ENCODE data around the gene GRIPAP1.

GRIPAP1 gene, protein sequence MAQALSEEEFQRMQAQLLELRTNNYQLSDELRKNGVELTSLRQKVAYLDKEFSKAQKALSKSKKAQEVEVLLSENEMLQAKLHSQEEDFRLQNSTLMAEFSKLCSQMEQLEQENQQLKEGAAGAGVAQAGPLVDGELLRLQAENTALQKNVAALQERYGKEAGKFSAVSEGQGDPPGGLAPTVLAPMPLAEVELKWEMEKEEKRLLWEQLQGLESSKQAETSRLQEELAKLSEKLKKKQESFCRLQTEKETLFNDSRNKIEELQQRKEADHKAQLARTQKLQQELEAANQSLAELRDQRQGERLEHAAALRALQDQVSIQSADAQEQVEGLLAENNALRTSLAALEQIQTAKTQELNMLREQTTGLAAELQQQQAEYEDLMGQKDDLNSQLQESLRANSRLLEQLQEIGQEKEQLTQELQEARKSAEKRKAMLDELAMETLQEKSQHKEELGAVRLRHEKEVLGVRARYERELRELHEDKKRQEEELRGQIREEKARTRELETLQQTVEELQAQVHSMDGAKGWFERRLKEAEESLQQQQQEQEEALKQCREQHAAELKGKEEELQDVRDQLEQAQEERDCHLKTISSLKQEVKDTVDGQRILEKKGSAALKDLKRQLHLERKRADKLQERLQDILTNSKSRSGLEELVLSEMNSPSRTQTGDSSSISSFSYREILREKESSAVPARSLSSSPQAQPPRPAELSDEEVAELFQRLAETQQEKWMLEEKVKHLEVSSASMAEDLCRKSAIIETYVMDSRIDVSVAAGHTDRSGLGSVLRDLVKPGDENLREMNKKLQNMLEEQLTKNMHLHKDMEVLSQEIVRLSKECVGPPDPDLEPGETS

DNA sequence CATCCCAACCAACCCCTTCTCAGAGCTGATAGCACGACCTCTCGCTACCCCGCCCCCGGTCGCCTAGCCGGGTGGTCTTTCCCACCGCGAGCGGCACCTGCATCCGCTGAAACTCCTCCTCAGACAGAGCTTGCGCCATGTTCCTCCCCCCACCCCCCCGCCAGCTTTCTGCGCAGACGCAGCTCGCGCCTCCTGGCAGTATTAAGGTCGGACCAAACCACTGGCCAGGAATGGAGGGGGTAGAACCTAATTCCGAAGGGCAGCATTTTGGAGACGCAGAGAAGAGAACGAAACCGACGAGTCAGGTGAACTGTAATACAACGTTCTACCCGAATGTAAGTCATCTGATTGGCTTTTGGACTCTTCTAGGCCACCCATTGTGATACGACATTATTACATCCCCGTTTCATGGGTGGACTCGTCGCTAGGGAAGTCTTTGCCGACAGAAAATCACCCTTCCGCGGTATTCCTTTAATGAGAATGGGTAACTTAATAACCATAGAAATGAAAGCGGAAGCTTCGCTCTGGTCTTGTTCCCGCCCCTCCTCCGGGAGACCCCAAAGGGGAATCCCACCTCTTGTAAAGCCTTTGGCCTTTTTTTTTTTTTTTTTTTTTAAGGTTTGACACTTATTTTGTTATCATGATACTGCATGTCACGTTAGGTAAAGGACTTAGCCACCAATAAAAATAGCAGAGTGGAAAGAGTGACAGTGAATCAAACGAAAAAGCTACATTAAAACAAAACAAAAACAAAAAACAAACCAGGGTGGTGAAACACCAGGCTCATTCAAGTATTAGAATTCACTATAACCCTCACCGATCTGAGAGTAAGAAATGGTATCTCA is at the start of gene GRIPAP1:
GRIPAP1 (minus strand) TSS at position 174 of the 845 bp plus-strand sequence; CDS start at position 139, 35 bp downstream.
- DNase-seq (ENCODE audit: low spot score) = peak; percentile 89

DNA sequence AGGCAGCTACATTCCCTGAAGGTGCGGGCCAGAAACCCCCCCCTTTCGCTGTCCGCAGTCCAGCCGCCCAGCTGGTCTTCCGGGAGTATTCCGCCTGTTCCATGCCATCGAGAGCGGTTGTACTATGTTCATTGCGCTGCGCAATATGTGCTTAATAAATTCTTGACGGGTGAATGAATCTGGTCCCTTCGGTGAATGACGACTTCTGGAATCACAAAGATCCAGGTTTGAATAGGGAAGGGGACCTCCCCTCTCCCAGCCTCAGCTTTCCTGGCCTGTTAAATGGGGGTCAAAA is 41.9 kb upstream of the GRIPAP1 start:
- DNase-seq (ENCODE audit: low spot score) = no peak

DNA sequence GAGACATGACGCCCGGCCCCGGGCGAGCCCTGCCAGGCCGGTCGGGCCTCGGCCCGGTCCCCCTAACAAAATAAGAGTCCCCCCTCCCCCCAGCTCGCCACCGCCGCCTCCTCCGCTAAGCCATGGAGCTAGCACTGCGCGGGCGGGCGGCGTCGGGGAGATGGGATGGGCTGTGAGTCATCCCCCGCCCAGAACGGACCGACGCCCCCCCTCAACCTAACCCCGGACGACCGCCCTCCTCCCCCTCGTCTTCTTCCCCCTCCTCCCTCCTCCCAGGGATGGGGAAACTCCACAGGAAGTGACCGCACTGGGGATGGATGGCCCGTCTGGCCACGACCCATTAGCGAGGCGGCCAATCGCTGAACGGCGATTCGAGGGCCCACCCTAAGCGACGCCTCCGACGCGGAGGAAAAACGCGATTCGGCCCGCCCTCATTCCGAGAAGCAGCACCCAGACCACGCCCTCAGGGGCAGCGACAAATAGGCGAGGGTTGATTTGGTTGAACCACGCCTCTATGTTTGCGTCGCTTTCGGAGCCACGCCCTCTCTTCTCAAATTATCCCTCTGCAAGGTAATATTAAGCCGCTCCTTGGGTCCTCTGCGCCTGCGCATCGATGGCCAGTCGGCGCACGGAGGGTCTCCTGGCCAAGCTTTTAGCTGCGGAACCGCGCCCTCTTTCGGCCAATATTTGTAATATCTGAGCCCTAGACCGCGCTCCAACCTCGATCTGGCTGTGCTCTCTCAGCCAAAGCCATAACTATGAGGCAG is 41.3 kb upstream of the GRIPAP1 start, which contains the start of gene TFE3:
TFE3 (minus strand) TSS at position 138 of the 767 bp plus-strand sequence; CDS start at position 7, 131 bp downstream.
- DNase-seq (ENCODE audit: low spot score) = peak; percentile 92

DNA sequence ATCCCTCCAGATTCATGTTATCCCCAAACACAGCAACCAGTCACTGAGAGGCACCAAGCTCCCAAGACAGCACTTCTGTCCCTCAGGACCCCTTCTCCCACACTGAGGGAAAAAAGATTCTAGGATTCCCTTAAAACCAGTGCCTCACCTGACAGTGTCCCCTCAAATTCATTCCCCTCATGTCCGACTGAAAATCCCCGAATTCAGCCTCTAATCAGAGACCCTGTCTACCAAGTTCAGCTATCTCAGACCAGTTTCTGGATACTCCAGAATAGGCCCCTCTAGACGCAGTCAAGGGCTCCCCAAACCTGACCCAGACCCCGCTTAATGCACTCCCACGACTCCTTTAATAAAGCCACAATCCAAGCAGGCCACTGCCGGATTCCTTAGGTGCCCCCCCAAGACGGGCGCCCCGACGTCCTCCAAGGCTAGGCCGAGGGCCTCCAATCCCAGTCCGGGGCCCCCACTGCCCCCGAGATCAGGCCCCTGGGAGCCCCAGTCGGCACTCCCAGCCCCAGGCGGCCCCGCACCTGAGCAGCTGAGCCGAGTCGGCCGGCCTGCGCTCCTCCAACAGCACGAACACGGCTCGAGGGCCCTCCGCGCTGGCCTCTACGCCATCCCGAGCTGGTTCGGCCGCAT is 40.6 kb upstream of the GRIPAP1 start:
- no peak for DNase-seq (ENCODE audit: low spot score)

DNA sequence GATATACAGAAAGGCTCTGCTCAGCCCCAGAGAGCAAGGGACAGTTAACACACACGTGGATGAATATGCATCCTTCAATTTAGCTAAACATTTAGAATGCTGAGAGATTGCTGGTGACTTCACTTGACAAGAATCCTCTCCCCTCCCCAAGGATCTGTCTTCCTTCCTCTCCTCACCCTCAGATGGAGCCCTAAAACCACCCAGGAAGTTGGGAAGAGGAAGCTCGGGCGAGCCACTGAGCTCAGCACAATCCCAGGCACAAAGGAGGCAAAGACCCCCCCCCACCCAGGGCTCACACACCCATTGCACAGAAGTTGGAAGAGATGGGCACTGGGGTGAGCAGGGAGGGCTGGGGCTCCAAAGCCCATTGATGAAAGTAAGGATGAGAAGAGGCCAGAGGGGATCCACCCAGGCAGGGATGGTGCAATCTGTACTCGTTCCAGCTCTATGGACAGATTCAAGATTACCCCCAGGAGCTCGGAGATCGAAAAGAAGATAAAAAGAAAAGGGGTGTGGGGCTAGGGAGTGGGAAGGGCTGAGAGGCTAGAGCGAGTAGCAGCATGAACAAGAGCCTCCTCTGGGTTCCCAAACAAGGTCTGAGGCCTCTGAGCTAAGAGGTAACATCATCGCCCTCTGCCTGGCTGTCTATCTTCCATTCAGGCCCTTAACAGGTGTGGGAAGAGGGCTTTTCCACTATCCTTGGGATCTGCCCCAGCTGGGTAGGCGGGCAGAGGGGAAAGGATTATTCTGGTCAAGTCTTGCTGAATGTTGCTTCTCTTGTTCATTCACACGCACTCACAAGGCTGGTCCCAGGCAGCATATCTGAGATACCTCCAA is 39.9 kb upstream of the GRIPAP1 start:
- no peak for DNase-seq (ENCODE audit: low spot score)

DNA sequence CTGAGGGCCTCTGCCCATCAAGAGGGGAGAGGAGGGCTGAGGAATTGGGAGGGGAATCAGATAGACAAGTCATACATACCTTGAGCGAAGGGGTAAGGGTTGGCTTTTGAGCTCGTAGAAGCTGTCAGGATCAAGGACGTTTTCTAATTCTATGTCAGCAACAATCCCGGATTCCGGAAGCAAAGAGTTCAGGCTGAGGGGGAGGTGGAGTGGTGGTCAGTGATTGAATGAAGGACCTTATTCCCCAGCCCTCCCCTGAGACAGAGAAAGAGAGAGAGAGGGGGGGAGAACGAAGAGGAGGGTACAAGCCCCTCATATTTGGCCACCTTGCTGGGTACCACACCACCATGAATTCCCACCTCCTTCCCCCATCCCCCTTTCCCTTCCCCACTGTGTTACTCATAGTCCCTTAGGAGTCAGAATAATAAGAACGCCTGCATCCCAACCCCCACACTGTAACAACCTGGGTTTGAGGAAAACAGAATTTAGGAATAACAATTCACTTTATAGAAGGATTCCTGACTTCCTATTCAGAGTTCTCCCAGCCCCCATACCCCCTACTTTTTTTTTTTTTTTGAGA is 38.4 kb upstream of the GRIPAP1 start:
- DNase-seq (ENCODE audit: low spot score) = no peak

DNA sequence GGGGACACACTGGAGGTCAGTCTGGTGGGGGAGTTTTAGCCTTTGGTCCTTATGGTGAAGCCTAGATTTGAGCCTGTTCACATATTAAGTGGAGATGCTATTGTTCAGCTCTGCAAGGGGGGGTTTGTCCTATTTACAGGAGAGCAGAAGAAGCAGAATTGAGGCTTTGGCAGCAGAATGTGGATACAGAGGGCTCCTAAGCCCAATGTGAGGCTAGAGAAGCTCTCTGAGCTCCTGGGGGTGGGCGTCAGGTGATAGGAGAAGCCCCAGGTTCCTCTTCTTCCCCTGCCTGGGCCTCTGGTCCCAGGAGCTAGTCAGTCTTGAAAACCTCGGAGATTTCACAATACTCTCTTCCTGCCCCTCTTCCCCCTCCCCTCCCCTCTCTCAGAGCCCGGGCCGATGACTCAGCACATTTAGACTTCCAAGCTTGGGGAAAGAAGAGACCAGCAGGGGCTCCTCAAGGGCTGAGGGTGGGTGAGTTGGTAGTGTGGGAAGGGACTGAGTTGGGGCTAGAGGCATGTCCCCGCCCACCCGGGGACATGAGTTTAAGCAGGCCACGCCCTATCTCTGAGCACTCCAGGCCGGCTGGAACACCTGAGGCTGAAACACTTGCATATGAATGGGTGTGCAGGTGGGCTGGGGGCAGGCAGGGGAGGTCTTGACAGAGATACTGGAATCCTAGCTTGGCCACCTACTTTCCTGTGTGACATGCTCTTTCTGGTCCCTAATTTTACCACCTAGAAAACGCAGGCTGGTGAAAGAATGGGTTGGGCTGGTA is 37.7 kb upstream of the GRIPAP1 start:
- DNase-seq (ENCODE audit: low spot score) = no peak

DNA sequence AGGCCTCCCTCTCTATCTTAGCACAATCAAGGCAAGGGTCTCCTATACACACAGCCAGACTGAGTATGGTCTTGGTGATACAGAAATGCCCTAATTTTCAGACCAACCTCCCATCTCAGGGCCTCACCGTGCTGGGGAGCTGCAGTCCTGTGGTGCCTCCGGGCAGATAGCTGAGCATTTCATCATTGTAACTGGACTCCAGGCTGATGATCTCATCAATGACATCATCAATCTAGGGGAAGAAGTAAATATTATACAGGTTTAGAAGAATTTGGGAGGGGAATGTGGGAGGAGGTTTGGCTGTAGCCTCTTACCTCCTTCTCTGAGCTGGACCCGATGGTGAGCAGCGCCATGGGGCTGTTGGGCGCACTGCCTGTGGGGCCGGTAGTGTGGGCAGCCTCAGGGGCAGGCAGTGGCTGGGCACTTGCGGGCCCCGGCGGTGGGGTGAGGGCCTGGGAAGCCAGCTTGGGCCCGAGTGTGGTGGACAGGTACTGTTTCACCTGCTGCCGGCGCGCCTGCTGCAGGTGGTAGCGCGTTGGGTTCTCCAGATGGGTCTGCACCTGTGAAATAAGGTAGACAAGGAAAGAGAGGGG is 35.9 kb upstream of the GRIPAP1 start:
- no peak for DNase-seq (ENCODE audit: low spot score)

DNA sequence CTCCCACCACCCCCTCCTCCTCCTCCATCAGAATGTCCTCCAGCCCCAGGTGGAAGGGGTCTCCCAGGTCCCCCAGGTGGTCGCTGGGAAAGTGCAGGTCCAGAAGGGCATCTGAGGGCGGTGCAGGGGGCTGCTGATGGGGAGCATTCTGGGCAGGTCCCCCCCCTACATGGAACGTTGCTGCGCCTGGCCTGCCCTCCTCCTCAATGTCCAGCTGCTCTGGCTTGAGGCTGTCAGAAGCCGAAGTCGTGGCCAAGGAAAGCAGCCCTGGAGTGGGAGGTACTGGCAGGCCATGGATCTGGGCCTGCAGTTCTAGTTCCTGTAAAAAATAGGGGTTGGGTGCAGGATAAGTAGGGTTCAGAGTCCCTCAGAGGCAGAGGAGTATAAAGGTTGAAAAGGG is 28.2 kb upstream of the GRIPAP1 start:
- DNase-seq (ENCODE audit: low spot score) = no peak

DNA sequence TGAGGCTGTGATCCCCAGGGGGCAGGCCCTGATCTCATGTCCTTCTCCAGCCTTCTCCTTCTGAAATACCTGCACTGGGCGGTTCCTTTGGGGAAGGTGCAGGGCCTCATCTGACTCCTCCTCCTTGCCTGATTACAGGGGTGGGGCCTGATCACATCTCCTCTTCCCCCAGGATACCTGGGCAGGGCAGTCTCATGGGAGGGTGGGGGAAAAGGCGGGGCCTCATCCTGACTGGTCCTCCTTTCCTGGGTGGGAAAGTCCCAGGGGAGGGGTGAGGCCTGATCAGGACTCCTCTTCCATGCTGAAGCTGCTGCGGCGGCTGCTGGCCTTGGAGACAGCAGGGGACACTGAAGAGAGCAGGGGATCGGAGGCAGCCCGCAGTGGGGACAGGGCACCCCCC is 27.8 kb upstream of the GRIPAP1 start:
- no peak for DNase-seq (ENCODE audit: low spot score)

DNA sequence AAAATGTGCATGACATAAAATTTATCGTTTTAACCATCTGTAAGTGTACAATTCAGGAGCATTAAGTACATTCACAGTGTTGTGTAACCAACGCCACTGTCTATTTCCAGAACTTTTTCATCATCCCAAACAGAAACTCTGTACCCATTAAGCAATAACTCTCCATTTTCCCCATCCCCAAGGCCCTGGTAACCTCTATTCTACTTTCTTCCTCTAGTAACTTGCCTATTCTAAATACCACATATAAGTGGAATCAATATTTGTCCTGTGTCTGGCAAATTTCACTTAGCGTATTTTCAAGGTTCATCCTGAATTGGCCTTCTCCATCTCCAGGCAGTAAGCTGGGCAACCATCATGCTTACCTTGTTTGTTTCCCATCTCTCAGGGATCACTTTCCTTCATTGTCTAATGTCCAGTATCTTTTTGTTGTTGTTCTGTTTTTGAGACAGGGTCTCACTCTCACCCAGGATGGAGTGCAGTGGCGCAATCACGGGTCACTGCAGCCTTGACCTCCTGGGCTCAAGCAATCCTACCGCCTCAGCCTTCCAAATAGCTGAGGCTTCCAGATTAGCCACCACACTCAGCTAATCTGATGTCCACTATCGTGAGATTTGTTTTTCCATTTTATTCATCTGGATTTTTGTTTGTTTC is 17.7 kb upstream of the GRIPAP1 start:
- no peak for DNase-seq (ENCODE audit: low spot score)

DNA sequence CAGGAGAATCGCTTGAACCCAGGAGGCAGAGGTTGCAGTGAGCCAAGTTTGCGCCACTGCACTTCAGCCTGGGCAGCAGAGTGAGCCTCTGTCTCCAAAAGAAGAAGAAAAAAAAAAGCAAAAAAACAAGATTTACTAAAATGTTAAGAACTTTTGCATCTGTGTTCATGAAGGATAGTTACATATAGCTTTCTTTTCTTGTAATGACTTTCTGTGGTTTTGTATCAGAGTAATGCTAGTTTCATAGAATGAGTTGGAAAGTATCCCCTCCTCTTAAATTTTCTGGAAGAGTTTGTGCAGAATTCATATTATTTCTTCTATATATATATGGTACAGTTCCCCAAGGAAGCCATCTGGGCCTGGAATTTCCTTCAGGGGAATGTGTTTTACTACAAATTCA is 17.0 kb upstream of the GRIPAP1 start:
- no peak for DNase-seq (ENCODE audit: low spot score)

DNA sequence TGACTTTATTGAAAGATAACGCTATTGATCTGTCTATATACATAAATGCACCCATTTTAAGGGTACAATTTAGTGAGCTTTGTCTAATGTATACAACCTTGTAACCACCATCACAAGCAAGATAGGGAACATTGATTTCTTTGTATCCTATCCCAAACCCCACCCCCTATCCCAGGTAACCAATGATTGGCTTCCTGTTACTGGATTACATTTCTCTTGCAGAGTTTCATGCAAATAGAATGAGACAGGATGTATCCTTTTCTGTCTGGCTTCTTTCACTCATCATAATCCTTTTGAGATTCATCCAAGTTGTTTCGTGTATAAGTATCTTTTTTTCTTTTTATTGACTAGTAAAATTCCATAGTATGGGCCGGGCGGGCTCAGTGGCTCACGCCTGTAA is 1.6 kb upstream of the GRIPAP1 start:
- DNase-seq (ENCODE audit: low spot score) = no peak

DNA sequence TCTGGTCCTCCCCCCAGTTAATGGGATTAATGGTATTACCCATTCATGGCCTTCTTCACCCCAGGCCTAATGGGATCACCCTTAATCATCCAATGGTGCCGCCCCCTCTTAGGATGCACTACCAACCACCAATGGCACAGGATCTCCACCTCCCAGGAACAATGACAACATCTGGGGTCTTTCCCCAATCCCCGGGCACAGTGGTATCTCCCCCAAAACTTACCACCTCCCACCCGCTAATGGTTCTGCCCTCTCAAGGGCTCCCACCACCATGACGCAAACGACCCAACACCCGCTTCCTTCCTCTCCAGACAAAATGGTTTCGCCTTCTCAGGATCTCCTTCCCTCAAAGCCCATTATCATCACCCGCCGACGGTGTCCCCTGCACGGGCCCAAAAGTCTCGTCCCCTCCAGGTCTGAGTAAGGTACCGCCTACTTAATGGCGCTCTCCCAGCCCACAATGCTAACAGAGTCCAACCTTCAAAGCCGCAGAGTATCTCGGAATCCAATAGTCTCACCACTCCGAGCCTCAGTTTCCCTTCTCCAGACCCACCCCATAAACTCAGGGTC is 458 bp downstream of the GRIPAP1 start:
- DNase-seq (ENCODE audit: low spot score) = peak; percentile 37

DNA sequence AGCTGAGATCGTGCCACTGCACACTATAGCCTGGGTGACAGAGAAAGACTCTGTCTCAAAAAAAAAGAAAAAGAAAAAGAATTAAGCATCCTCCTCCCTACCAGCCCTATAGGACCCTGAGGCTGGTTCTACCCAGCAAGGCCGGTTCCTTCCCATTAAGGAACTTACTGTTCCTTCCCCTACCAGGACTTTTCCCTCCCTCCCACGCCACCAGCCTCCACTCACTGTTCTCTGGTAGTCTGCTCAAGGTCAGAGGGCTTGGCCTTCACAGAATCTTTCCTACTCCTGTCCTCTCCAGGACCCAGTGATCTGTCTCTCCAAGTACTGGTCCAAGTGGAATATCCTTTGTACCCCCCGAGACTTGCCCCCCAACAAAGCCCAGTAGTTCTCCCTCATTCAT is 1.4 kb downstream of the GRIPAP1 start:
- no peak for DNase-seq (ENCODE audit: low spot score)

DNA sequence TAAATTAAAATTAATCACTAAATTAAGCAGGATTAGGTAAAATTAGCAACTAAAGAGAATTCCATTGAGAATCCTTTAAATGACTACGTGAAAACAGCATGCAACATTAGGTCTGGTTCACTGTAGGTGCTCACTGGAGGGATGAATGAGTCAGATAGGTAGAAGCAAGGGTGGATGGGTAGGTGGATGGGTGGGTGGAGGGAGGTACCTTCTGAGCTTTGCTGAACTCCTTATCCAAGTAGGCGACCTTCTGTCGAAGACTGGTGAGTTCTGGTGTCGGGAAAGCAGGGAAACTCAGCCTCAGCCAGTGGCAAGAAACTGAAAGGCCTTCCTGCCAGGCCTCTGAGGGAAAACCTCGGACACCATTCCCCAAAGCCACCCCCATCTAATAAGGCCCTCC is 3.0 kb downstream of the GRIPAP1 start:
- no peak for DNase-seq (ENCODE audit: low spot score)

DNA sequence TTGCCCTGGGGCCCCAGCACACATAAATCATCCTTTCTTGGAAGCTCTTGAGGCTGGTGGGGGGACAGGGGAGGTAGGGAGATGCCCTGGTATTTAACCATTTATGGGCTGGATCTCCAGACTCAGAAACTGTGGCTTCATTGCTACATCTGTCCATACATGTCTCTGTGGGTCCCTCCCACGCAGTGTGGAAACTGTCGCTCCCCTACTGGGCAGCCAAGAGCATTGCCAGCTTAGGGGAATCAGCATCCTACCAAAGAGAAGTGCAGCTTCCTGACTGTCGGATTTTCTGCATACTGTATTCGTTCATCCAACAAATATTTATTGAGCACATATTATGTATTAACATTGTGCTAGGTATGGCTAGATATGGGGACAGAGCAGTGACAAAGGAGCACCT is 3.7 kb downstream of the GRIPAP1 start:
- no peak for DNase-seq (ENCODE audit: low spot score)

DNA sequence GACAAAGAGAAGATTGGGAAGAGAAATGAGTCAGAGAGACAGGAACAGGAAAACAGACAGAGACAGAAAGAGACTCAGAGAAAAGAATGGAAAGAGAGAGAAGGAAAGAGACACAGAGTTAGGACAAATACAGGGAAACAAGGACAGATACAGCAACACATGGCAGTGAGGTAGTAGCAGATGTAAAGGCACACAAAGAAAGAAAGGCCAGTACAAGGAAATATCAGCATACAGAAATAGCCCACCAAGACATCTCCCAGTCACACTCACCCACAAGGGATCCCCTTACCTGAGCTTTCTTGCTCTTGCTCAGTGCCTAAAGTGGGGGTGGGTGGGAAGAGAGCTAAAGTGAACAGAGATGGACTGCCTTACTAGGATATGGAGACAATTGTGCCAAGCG is 4.2 kb downstream of the GRIPAP1 start:
- DNase-seq (ENCODE audit: low spot score) = no peak
